GM23338 (cell line): ENCODE measurements around the gene HIGD1B. TPM values are rescaled to one million over a fixed set of nuclear protein-coding genes. Genes with fewer than 3 reads are reported as not detected.

Experiments used
- CREB1 ChIP-seq: fragments of 250-450 bp; sonication (Bioruptor Pico); IDR thresholded peaks from 2 replicates; pipeline ENCODE4 v1.5.0; 2020; ENCODE audit warnings: low read depth, mild to moderate bottlenecking, moderate library complexity
- ETS1 ChIP-seq: IDR thresholded peaks from 2 replicates; pipeline ENCODE4 v1.6.1; 2016; ENCODE audit warnings: antibody characterized with exemption
- EZH2 ChIP-seq: fragments of 200-600 bp; sonication (generic); IDR thresholded peaks from one replicate; pipeline ENCODE4 v1.8.0; 2017; ENCODE audit warnings: antibody characterized with exemption, mild to moderate bottlenecking, low read depth; ENCODE audit not compliant: unreplicated experiment
- EZH2phosphoT487 ChIP-seq: fragments of 200-600 bp; sonication (generic); IDR thresholded peaks from one replicate; pipeline ENCODE4 v1.8.1; 2018; ENCODE audit warnings: antibody characterized with exemption; ENCODE audit not compliant: unreplicated experiment
- JUNB ChIP-seq: IDR thresholded peaks from one replicate; pipeline ENCODE4 v1.6.1; 2016; ENCODE audit warnings: antibody characterized with exemption; ENCODE audit not compliant: unreplicated experiment
- NANOG ChIP-seq: IDR thresholded peaks from 2 replicates; pipeline ENCODE4 v1.6.1; 2016; ENCODE audit warnings: antibody characterized with exemption, borderline replicate concordance
- POLR2AphosphoS5 ChIP-seq: IDR thresholded peaks from 2 replicates; pipeline ENCODE4 v1.6.1; 2016; ENCODE audit warnings: antibody characterized with exemption, low read depth
- REST ChIP-seq: IDR thresholded peaks from one replicate; pipeline ENCODE4 v1.6.1; 2018; ENCODE audit warnings: antibody characterized with exemption; ENCODE audit not compliant: unreplicated experiment
- STAT1 ChIP-seq: IDR thresholded peaks from one replicate; pipeline ENCODE4 v1.6.1; 2016; ENCODE audit warnings: antibody characterized with exemption; ENCODE audit not compliant: unreplicated experiment
- ZNF114 ChIP-seq: fragments of 250-450 bp; sonication (Bioruptor Pico); IDR thresholded peaks from 2 replicates; pipeline ENCODE4 v1.5.0; 2020; ENCODE audit warnings: mild to moderate bottlenecking, moderate library complexity
- ZNF331 ChIP-seq: fragments of 250-450 bp; sonication (Bioruptor Pico); IDR thresholded peaks from 2 replicates; pipeline ENCODE4 v1.5.0; 2020; ENCODE audit warnings: low read depth, mild to moderate bottlenecking, moderate library complexity
- ZNF462 ChIP-seq: fragments of 250-450 bp; sonication (Bioruptor Pico); IDR thresholded peaks from 2 replicates; pipeline ENCODE4 v1.5.0; 2020; ENCODE audit warnings: mild to moderate bottlenecking, moderate library complexity
- polyA plus RNA-seq: library from polyadenylated mRNA; unstranded; fragments of >200 nt; fragmentation: Nextera tagmentation; extraction: Ambion mirVana; gene quantifications from 2 replicates; pipeline ENCODE4 v1.2.1, GENCODE V29; 2016
- total RNA-seq: library from RNA; depleted of rRNA; stranded (reverse); fragments of >200 nt; shearing (Covaris generic); gene quantifications from 2 replicates; pipeline ENCODE4 v1.2.3, GENCODE V29; 2014

Gene HIGD1B
- total and polyA plus RNA-seq, 2 experiments from 2014 or later, result not detected

GRCh38 chr17:44848961-44849489 is 1.3 kb downstream of the HIGD1B start (continued):
- no peak for TF ChIP-seq ZNF462 (CRISPR knock-in tag)
- no peak for TF ChIP-seq CREB1 (CRISPR knock-in tag)
- no peak for TF ChIP-seq EZH2
- TF ChIP-seq POLR2AphosphoS5, result no peak
- TF ChIP-seq EZH2phosphoT487, result no peak
- TF ChIP-seq JUNB, result no peak
- TF ChIP-seq ETS1, result no peak
- TF ChIP-seq STAT1, result no peak
- no peak for TF ChIP-seq ZNF331 (CRISPR knock-in tag)
- TF ChIP-seq NANOG, result no peak
- no peak for TF ChIP-seq ZNF114 (CRISPR knock-in tag)
- no peak for TF ChIP-seq REST
